Muscle of back (tissue), 13 donors: ENCODE measurements around the gene CPB1. TPM values are rescaled to one million over a fixed set of nuclear protein-coding genes. Genes with fewer than 3 reads are reported as not detected.
"Not testable (repeated sequence)": the region's sequence is repeated elsewhere in the genome, so short reads cannot be mapped to it uniquely, and the experiment has no call there.

Experiments used
- DNase-seq, 3 donors: peaks; one replicate each; pipeline versions ENCODE4 v3.0.0 to v3.0.0-alpha.2; 2013
- long read RNA-seq, 9 donors: transcript quantifications; one replicate each; lab custom pipeline, GENCODE V29; 2026
- polyA plus RNA-seq, 10 donors: library from polyadenylated mRNA; unstranded; fragments of 120-200 nt; gene quantifications; one replicate each; pipeline ENCODE4 v1.2.1, GENCODE V29; 2013; ENCODE audit not compliant: insufficient read length in 10 of 10

The CPB1 gene
- polyA plus RNA-seq: 1 to 10 TPM in 9 of 10 donors, under 1 TPM in 1; 0.98 to 5.1 (median 2.3) TPM
- long read RNA-seq, donor 1, partial matches to known transcripts: 0 of 2 reads
- long read RNA-seq, donor 1, other reads (novel, unspliced or antisense): 0 of 2 reads
- long read RNA-seq, donor 2, partial matches to known transcripts: 0 of 1 reads
- long read RNA-seq, donor 2, other reads (novel, unspliced or antisense): 0 of 1 reads
- long read RNA-seq, donor 3: 0 reads
- long read RNA-seq, donor 4: 0 reads
- long read RNA-seq, donor 5: 0 reads
- long read RNA-seq, donor 6: 0 reads
- long read RNA-seq, donor 7, partial matches to known transcripts: 0 of 2 reads
- long read RNA-seq, donor 7, other reads (novel, unspliced or antisense): 0 of 2 reads
- long read RNA-seq, donor 8, transcript CPB1-210 (3 exons, 804 nt): major isoform, 5 of 10 reads
- long read RNA-seq, donor 8, partial matches to known transcripts: 5 of 10 reads
- long read RNA-seq, donor 8, other reads (novel, unspliced or antisense): 0 of 10 reads
- long read RNA-seq, donor 9: 0 reads

GRCh38 chr3:148827585-148827984, at the start of gene CPB1:
CPB1 (plus strand) TSS chr3:148827811; CDS start chr3:148827824, 13 bp downstream.
- no peak for DNase-seq

GRCh38 chr3:148778926-148779325, 48.7 kb upstream of the CPB1 start:
- no peak for DNase-seq

- not testable (repeated sequence) for DNase-seq
These were observed 42.6 kb upstream of the CPB1 start for GRCh38 chr3:148785026-148785425.

GRCh38 chr3:148786159-148786558, 41.5 kb upstream of the CPB1 start:
- not testable (repeated sequence) for DNase-seq

- peak; percentile 46 to 71 (median 54) for DNase-seq
These were observed 38.5 kb upstream of the CPB1 start for GRCh38 chr3:148789146-148789545.

GRCh38 chr3:148789906-148790305, 37.7 kb upstream of the CPB1 start:
- DNase-seq: no peak

GRCh38 chr3:148790370-148790769, 37.2 kb upstream of the CPB1 start:
- DNase-seq: no peak

GRCh38 chr3:148790851-148791735, 36.5 kb upstream of the CPB1 start:
- peak; percentile 93 to 97 (median 93) for DNase-seq

GRCh38 chr3:148791920-148792319, 35.7 kb upstream of the CPB1 start:
- peak in 1 of 3 donors; percentile 47 for DNase-seq

- DNase-seq: peak in 1 of 3 donors; percentile 62
These were observed 35.1 kb upstream of the CPB1 start for GRCh38 chr3:148792516-148792915.

GRCh38 chr3:148796799-148797198, 30.8 kb upstream of the CPB1 start:
- DNase-seq: no peak

- DNase-seq: no peak
These were observed 29.8 kb upstream of the CPB1 start for GRCh38 chr3:148797795-148798194.

GRCh38 chr3:148800414-148800813, 27.2 kb upstream of the CPB1 start:
- DNase-seq: no peak

- DNase-seq: no peak
These were observed 17.8 kb upstream of the CPB1 start for GRCh38 chr3:148809835-148810234.

- DNase-seq: no peak
These were observed 12.1 kb upstream of the CPB1 start for GRCh38 chr3:148815316-148816110.

- no peak for DNase-seq
These were observed 11.2 kb upstream of the CPB1 start for GRCh38 chr3:148816427-148816826.

- no peak for DNase-seq
These were observed 10.6 kb upstream of the CPB1 start for GRCh38 chr3:148816981-148817525.

GRCh38 chr3:148820361-148821245, 7.0 kb upstream of the CPB1 start:
- DNase-seq: peak in 1 of 3 donors; percentile 11

GRCh38 chr3:148823026-148823425, 4.6 kb upstream of the CPB1 start:
- DNase-seq: no peak

GRCh38 chr3:148825476-148825875, 2.1 kb upstream of the CPB1 start:
- DNase-seq: no peak
